GM23248 (cell line): ENCODE results near the gene PARS2.

ENCODE experiments used
- EZH2 ChIP-seq: fragments of 200-600 bp; sonication (generic); IDR thresholded peaks from 2 replicates; pipeline ENCODE4 v1.6.1; 2018; ENCODE audit warnings: antibody characterized with exemption, mild to moderate bottlenecking; ENCODE audit not compliant: insufficient read depth, poor library complexity, severe bottlenecking
- EZH2phosphoT487 ChIP-seq: fragments of 200-600 bp; sonication (generic); IDR thresholded peaks from 2 replicates; pipeline ENCODE4 v1.6.1; 2018; ENCODE audit warnings: antibody characterized with exemption, moderate library complexity, mild to moderate bottlenecking, low read depth; ENCODE audit not compliant: insufficient read depth

DNA sequence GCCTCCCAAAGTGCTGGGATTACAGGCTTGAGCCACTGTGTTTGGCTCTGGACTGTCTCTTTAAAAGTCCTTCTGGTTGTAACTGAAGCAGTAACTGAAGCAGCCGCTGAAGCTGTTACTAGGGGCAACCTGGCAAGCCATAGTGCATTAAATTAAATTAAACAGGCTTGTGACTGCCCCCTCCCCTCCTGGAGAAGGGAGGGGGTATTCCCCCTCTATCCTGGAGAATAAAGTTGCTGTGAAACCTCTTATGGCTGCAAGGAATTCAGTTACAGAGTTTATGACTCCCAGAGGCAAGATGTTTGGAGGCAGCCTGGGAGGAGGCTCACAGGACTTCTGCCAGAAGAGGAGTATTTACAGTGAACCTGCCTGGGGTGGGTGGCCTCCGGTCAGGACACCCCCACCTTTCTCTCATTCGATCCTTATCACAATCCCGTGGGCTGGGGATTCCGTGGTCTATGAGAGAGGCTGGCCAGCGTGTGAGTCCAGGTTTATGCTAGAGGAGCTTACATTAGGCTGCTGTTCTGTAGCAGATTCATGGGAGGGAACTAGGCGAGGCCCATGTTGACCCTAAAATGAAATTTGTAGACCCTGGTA lies 28.5 kb upstream of the PARS2 start:
- no peak for TF ChIP-seq EZH2
- no peak for TF ChIP-seq EZH2phosphoT487
